ENCODE data around the gene ZNF496. TPM values are rescaled to one million over a fixed set of nuclear protein-coding genes. Genes with fewer than 3 reads are reported as not detected.
"Not testable (repeated sequence)": the region's sequence is repeated elsewhere in the genome, so short reads cannot be mapped to it uniquely, and the experiment has no call there.

ZNF496 gene
- 29.2 and 36.4 TPM in 2 replicates for total RNA-seq (2014; rRNA removed; shearing (Covaris generic))
- 21.7 and 26.9 TPM in 2 replicates for total RNA-seq (2022)
- percentile 69 among the genes with signal in this experiment for Bru-seq, nascent RNA
- BruChase-seq, experiment 1, labeled RNA remaining after a 6-hour chase = percentile 64 among the genes with signal in this experiment
- percentile 68 among the genes with signal in this experiment for BruChase-seq, experiment 2, labeled RNA remaining after a 2-hour chase
- long read RNA-seq, full-length matches to known transcripts = 2 of 44 reads
- long read RNA-seq, partial matches to known transcripts = 4 of 44 reads
- long read RNA-seq, other reads (novel, unspliced or antisense) = 38 of 44 reads

- peak within 1 kb of the TSS; percentile 99 for H3K4me3 ChIP-seq (ENCODE audit: low read depth, low read length, poor library complexity, severe bottlenecking)
- H4K20me1 ChIP-seq (ENCODE audit: insufficient read depth, low read length) = no peaks in the 10 kb centered on the region; the same call in 1 of the 2 replicates
- peaks cover 10% of the 10 kb centered on the region; the same call in 1 of the 2 replicates for H3K79me2 ChIP-seq (ENCODE audit: insufficient read depth, low read depth, low read length)
Observed at GRCh38 chr1:247331525-247332214, at the start of gene ZNF496. TSS of gene ZNF496 (minus strand) at chr1:247331867. CDS start at chr1:247329578, 2,289 bp downstream.

GRCh38 chr1:247378334-247379073, 46.8 kb upstream of the ZNF496 start:
- no peak overlapping the region for H3K4me2 ChIP-seq (ENCODE audit: low read length)
- no peaks in the 10 kb centered on the region for H3K36me3 ChIP-seq (ENCODE audit: insufficient read depth, low read length)
- CTCF ChIA-PET (ENCODE audit: unreplicated experiment) = interaction anchor here (0.6 kb wide), 1 partner anchor 12 kb away, joined by 4 read pairs; no protein-coding TSS in a partner anchor
- POLR2A ChIA-PET = no interaction called here
- intact Hi-C loops (cut with micrococcal nuclease; ENCODE audit: unreplicated experiment) = no loop called here
- TF ChIP-seq CTCF (conservative IDR thresholded peaks at IDR 0.05; ENCODE audit: low read length) (no peak), EZH2phosphoT487 (IDR thresholded peaks at IDR 0.05; ENCODE audit: borderline replicate concordance, low read depth, low read length) (no peak)
- H3K9me3 ChIP-seq (ENCODE audit: low read length) = no peaks in the 10 kb centered on the region
- DNase-seq (ENCODE audit: low spot score) = no peak
- H3K4me3 ChIP-seq (ENCODE audit: low read depth, low read length, poor library complexity, severe bottlenecking) = no peak overlapping the region
- no peak overlapping the region for H2AFZ ChIP-seq (ENCODE audit: low read length)
- H4K20me1 ChIP-seq (ENCODE audit: insufficient read depth, low read length) = no peaks in the 10 kb centered on the region
- H3K9me2 ChIP-seq (ENCODE audit: insufficient read depth, low read length) = no peaks in the 10 kb centered on the region
- H3K4me1 ChIP-seq (ENCODE audit: insufficient read depth, low read length, poor library complexity, severe bottlenecking) = no peaks in the 10 kb centered on the region
- no TSS peak for BruUV-seq (replicated peaks)
- H3K79me2 ChIP-seq (ENCODE audit: insufficient read depth, low read depth, low read length) = no peaks in the 10 kb centered on the region
- no peak overlapping the region for H3K27ac ChIP-seq (ENCODE audit: low read depth, low read length, poor library complexity, severe bottlenecking)

More at GRCh38 chr1:247331525-247332214, at the start of gene ZNF496:
- DNase-seq (ENCODE audit: low spot score) = peak; percentile 88
- ChIA-PET CTCF (ENCODE audit: unreplicated experiment) (interaction anchor here (0.8 kb wide), 1 partner anchor 1043 kb away, joined by 3 read pairs; no protein-coding TSS in a partner anchor), POLR2A (interaction anchor here (0.6 to 1.4 kb wide), 2 partner anchors 13 to 15 kb away, joined by 3 read pairs; no protein-coding TSS in a partner anchor)
- Histone ChIP-seq H2AFZ (ENCODE audit: low read length) (peak within 1 kb of the TSS; percentile 79), H3K9me3 (ENCODE audit: low read length) (no peaks in the 10 kb centered on the region), H3K27ac (ENCODE audit: low read depth, low read length, poor library complexity, severe bottlenecking) (peak within 1 kb of the TSS; percentile 42), H3K9me2 (ENCODE audit: insufficient read depth, low read length) (no peaks in the 10 kb centered on the region), H3K4me1 (ENCODE audit: insufficient read depth, low read length, poor library complexity, severe bottlenecking) (peaks cover 19% of the 10 kb centered on the region), H3K4me2 (ENCODE audit: low read length) (peak within 1 kb of the TSS; percentile 91), H3K36me3 (ENCODE audit: insufficient read depth, low read length) (peaks cover 31% of the 10 kb centered on the region)
- TF ChIP-seq CTCF (conservative IDR thresholded peaks at IDR 0.05; ENCODE audit: low read length) (0 out of 2 replicates have a peak, but pooled peaks have one; percentile 13), EZH2phosphoT487 (IDR thresholded peaks at IDR 0.05; ENCODE audit: borderline replicate concordance, low read depth, low read length) (no peak)
- no TSS peak for BruUV-seq (replicated peaks)
- intact Hi-C loops (cut with micrococcal nuclease; ENCODE audit: unreplicated experiment) = loop anchor here (5.0 kb wide), 1 partner anchor 119 kb away; no protein-coding TSS in a partner anchor

- intact Hi-C loops (cut with micrococcal nuclease; ENCODE audit: unreplicated experiment); H3K4me1 ChIP-seq (ENCODE audit: insufficient read depth, low read length, poor library complexity, severe bottlenecking); H3K79me2 ChIP-seq (ENCODE audit: insufficient read depth, low read depth, low read length); DNase-seq (ENCODE audit: low spot score); H3K9me3 ChIP-seq (ENCODE audit: low read length); CTCF ChIA-PET (ENCODE audit: unreplicated experiment); H4K20me1 ChIP-seq (ENCODE audit: insufficient read depth, low read length); H3K9me2 ChIP-seq (ENCODE audit: insufficient read depth, low read length); BruUV-seq (replicated peaks); H3K4me2 ChIP-seq (ENCODE audit: low read length); H3K36me3 ChIP-seq (ENCODE audit: insufficient read depth, low read length); H3K4me3 ChIP-seq (ENCODE audit: low read depth, low read length, poor library complexity, severe bottlenecking); H2AFZ ChIP-seq (ENCODE audit: low read length); H3K27ac ChIP-seq (ENCODE audit: low read depth, low read length, poor library complexity, severe bottlenecking); POLR2A ChIA-PET: not testable (repeated sequence)
Observed at GRCh38 chr1:247377656-247378055, 46.0 kb upstream of the ZNF496 start.
